Inflammatory macrophage treated with lipopolysaccharide for 1 hour (primary cell): ENCODE data around the gene SLC32A1.

Source experiments
- DNase-seq, 2 donors: peaks; one replicate each; pipeline ENCODE4 v3.0.0-alpha.2; 2020 to 2022

Gene SLC32A1

DNA sequence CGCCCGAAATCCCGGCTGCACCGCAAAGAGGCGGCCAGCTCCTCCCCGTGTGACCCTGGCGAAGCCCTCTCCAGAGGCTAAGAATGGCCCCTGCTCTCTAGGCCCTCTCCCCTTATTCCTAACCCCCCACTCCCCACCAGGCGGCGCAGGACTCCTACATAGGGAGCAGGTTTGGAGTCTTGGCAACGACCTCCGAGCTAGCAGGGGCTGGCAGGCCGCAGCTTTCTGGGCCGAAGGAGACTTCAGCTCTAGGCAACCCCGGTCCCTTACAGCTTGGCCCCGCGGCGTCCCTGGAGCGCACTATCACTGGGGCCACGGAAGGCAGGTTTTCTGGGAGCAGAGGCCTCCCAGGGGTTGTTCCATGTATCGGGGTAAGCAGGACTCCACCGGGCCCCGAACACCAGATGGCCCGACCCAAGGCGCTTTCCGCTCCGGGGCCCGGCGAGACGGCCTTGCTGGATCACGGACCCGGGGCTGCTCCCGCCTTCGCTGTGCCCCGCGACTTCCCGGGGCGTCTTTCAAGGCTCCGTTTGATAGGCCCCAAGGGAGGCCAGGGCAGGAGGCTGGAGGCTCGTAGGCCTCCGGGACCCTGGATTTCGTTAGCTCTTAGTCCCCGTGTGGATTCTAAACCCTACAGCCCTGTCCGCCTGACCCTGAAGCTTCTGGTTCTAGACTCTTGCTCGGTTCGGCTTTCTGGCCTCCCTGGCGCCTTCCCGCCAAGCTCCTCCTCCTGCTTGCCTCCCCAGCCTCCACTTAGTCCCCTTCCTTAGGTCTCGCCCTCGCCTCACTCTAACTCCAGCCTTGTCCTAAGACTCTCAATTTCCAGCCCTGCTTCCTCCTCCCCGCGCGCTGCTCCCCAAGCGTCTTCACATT, 1.9 kb downstream of the SLC32A1 start:
- peak in 1 of 2 donors; percentile 12 for DNase-seq

DNA sequence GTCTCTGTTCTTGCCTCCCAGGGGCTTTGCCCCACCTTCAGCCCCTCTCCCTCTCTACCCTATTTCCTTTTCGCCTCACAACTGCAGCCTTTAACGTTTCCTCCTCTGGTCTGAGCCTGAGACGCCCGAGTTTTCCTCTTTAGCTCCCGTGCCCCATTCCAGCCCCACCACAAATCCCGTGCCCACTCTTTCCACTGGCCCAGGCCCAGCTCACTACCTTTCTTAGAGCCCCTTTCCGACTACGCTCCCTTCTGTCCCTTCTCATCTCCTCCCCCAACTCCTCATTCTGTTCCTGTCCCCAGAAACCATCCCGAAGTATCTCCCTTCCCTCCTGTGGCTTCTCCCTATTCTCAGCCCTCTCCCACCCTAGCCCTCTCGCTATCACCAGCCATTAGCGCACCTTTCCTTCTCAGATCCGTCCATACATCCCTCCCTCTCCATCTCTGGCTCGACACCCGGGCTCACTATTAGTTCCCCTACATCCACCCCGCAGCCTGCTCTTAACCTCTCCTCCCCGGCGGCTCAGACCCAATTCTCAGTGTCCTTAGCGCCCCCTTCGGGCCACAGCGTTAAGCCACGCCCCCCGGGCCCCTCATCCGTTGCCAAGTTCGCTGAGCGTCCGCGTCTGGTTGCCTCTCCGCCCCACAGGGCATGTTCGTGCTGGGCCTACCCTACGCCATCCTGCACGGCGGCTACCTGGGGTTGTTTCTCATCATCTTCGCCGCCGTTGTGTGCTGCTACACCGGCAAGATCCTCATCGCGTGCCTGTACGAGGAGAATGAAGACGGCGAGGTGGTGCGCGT, 2.7 kb downstream of the SLC32A1 start:
- peak in 1 of 2 donors; percentile 46 for DNase-seq

DNA sequence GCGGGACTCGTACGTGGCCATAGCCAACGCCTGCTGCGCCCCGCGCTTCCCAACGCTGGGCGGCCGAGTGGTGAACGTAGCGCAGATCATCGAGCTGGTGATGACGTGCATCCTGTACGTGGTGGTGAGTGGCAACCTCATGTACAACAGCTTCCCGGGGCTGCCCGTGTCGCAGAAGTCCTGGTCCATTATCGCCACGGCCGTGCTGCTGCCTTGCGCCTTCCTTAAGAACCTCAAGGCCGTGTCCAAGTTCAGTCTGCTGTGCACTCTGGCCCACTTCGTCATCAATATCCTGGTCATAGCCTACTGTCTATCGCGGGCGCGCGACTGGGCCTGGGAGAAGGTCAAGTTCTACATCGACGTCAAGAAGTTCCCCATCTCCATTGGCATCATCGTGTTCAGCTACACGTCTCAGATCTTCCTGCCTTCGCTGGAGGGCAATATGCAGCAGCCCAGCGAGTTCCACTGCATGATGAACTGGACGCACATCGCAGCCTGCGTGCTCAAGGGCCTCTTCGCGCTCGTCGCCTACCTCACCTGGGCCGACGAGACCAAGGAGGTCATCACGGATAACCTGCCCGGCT, 3.4 kb downstream of the SLC32A1 start:
- no peak for DNase-seq

DNA sequence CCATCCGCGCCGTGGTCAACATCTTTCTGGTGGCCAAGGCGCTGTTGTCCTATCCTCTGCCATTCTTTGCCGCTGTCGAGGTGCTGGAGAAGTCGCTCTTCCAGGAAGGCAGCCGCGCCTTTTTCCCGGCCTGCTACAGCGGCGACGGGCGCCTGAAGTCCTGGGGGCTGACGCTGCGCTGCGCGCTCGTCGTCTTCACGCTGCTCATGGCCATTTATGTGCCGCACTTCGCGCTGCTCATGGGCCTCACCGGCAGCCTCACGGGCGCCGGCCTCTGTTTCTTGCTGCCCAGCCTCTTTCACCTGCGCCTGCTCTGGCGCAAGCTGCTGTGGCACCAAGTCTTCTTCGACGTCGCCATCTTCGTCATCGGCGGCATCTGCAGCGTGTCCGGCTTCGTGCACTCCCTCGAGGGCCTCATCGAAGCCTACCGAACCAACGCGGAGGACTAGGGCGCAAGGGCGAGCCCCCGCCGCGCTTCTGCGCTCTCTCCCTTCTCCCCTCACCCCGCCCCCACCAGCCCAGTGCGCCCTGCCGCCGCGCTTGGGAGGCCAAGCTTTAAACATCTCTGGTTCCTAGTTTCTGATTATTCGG, 4.0 kb downstream of the SLC32A1 start:
- no peak for DNase-seq

DNA sequence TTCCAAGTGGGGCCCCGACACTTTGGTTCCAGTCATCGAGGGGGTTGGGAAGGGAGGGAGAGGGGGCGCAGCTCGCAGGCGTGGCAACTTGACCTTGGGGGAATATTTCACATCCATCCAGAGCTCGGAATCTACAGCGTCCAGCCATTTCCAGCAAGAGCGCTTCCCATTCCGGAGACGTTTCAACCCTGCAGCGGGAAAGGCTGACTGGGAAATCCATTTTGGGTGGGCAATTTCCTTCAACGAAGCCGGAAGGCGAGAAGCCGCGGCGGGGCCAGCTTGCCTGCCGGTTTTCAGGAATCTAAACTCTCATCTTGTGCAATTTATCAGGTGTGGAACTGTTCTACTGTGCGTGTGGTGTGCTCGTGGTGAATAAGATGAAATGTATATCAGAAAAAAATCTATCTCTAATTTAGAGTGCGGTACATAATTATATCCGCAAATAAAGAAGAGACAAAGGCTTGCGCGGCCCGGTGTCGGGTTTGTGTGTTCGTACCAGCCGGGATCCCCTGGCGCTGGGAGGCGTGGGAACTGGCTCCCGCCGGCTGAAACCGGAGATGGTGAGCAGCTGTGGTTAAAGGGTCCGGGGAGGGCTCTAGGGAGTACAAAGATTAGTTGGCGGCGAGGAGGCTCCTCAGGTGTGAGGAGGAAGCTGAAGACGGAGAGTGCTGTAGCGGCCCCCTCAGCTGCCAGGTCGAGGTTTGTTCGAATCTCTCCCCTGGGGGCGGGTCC, 4.8 kb downstream of the SLC32A1 start:
- no peak for DNase-seq

DNA sequence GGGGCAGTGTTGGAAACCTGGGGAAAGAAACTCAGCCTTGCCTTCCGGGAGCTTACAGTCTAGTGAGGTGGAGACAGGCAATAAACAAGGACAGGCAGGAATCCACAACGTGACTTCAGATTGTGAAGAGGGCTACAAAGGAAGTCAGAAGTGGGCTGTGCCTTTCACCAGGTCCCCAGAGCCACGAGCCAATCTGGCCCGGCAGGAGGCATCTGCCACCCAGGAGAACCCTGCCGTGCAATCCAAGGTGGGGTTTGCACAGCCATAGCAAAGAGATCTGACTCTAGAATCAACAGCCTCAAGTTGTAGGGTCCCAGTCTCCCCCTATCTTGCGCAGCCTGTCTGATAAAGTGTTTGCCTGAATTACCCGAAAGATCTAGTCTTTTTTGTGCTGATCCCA, 5.5 kb downstream of the SLC32A1 start:
- DNase-seq = no peak

DNA sequence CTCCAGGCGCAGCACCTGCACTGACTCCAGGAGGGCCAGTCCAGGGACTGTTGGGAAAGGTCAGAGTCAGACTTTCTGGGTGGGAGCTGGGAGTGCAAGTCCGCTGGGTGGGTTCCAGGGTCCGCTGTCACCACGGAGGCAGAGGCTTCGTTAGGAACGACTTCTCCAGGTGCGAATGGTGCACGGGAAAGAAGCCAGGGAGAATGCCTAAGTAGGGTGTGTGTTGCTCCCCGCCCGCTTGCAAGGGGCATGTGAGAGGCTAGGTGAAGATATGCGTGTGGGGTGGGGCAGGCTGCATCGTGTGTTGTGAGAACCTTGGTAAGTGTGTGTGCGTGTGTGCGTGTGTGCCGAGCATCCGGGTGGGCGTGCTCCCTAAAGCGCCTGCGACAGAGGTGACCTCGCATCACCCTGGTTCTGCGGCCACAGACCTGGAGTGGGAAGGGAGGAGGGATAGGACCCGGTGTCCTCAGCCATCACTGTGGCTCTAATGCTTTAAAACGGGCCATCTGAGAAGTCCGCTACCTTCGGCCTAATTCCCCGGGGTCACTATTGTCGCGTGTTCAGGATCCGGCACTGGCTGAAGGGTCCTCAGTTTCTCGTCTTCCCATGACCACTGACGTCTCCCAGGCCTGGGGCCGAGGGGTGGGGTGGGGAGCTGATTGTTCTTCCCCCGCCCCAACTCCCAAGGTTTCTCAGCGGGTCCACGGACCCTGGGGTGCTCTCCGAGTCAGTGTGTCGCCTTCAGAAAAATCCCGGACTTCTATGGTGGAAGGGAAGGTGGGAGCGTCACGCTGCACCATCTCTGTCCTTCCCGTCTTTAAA, 6.1 kb downstream of the SLC32A1 start:
- no peak for DNase-seq

DNA sequence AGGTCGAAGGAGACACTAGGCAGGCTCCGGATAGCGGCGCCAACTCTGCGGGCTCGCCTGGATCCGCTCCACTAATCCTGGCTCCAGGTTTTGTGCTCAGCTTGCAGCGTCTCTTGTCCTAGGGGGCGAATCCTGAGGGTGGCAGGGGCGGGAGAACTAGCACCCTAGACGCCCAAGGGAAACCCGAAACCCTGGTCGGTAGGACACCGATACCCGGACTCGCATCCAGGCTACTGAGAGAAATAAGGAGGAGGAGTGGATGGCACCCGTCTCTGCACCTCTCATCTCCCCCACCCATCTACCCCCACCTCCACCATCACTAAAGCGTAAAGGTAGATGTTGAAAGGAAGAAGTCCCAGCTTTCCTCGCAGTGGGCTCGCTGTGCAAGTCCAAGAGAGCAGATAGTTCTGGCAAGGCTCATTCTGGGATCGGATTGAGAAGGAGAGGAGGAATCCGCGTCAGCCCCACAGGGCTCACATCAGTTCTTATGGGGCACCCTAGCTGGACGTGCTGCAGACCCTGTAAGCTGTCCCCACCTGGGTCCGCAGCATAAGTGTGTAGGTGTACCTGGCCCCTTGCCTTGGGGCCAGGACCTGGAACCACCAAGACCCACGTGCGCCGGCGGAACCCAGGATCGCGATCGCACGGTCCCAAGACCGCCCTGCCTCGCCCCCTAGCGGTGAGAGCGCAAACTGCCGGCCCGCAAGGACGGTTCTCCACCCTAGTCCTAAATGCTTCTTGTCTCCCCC, 6.9 kb downstream of the SLC32A1 start:
- peak in 1 of 2 donors; percentile 77 for DNase-seq

DNA sequence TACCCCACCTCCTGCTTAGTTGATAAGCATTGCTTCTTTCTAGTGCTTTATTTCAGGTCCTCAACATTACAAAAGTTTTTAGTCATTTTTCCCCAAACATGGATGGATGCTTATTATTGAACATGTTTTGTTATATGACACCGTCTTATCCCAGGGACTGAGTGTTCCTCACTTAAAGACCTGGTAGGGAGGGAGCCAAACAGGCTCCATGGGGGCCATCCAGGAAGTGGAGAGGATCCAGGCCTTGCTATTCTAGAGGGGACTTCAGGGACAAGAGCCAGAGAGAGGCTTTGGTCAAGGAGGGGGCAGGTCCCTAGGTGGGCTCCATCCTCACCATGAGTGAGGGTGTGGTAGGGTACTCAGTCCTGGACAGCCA, 7.4 kb downstream of the SLC32A1 start:
- DNase-seq = no peak

DNA sequence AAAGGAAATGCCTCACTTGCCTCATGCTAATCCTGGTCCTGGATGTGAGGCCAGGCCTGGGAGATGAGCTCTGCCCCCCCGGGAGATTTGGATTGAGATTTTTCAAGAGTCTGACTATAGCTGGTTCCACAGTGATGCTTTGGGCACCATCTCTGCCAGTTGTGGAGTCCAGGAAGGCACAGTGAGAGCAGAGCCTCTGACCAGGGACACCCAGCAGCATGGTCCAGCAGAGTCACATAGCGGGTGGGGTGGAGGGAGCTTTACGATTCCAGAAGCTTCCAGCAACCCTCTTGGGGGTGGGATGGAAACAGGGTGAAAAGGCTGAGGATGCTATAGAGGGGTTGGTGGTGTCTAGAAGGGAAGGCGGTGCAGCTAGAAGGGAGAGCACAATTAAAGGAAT, 8.7 kb downstream of the SLC32A1 start:
- DNase-seq = no peak

DNA sequence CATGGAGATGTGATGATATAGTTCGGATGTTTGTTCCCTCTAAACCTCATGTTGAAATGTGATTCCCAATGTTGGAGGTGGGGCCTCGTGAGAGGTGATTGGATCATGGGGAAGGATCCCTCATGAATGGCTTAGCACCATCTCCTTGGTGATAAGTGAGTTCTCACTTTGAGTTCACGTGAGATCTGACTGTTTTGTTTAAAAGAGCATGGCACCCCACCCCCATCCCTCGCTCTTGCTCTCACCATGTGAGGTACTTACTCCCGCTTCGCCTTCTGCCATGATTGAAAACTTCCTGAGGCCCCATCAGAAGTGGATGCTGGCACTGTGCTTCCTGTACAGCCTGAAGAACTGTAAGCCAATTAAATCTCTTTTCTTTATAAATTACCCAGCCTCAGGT, 10.9 kb downstream of the SLC32A1 start:
- DNase-seq = no peak

DNA sequence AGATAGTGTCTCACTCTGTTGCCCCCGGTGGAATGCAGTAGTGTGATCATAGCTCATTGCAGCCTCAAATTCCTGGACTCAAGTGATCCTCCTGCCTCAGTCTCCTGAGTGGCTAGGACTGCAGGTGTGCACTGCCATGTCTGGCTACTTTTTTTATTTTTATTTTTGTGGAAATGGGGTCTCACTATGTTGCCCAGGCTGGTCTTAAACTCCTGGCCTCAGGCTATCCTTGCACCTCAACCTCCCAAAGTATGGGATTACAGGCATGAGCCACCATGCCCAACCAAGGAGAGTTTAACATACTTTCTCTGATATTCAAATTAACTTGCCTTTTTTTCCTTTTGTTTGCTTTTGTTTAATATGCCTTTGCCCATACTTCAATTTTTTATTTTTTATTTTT, 13.6 kb downstream of the SLC32A1 start:
- DNase-seq = no peak

DNA sequence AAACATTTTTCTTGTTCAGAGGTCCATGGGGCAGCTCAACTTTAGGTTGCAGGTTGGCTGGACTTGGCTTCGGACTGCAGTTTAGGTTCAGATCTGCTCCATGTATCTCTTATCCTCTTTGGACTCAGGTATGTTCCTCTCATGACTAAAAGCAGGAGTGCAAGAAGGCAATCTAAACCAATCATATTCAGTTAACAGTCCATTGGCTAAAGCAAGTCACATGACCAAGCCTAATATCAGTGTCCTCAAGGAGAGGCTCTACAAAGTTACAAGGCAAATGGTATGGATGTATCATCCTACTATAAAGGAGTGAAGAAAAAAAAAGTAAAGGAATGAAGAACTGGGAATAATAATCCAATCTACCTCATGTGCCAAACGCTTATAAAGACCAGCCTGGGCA, 21.5 kb downstream of the SLC32A1 start:
- DNase-seq = no peak

DNA sequence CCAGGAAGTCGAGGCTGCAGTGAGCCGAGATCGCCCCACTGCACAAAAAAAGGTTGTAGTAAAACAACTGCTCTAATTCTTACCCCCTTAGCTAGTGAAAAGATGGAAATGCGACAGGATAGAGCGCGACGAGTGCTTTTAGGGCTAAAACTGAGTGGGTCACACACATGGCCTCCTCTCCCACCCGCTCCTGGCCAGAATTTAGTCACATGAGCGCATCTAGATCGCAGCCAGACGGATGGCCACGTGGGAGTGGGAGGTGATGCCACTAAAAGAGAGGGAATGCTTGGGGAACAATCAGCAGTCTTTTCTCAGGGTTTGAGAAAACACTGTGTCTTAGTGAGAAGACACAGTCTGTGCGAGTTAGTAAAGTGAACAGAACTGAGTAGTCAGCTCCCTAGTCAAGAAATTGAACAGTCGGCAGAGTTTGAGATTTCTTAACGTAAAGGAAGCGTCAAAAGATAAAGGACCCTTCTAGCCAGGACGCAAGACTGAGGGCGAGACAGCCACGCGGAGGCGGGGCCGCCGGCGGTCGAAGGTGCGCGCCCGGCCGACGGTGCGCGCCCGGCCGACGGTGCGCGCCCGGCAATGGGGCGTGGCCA, 23.3 kb downstream of the SLC32A1 start:
- no peak for DNase-seq

DNA sequence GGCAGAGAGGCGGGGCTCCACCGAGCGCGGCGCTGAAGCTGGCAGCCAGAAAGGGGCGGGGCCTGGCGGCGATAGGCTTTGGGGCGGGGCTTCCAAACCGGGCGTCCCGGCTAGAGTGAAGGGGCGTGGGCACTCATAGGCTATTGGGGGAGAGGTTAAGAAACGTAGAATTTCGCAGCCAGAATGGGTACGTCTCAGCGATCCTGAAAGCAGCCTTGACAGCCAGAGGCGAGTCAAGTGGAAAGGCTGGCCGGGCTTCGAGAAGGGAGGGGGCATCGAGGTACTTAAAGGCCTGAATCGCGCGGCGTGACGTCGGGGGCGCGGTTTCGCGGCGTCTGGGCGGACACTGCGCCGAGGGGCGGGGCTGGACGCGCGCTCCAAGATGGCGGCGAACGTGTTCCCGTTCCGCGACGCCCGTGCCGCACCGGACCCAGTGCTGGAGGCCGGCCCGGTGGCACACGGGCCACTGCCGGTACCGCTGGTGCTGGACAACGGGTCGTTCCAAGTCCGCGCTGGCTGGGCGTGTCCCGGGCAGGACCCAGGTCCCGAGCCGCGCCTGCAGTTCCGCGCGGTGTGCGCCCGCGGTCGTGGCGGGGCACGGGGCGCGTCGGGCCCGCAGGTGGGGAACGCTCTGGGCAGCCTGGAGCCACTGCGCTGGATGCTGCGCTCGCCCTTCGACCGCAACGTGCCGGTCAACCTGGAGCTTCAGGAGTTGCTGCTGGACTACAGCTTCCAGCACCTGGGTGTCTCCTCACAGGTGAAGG, 24.0 kb downstream of the SLC32A1 start, which contains the start of gene ACTR5:
ACTR5 (plus strand) TSS at position 364 of the 764 bp plus-strand sequence; CDS start at position 383, 19 bp downstream.
- DNase-seq = peak; percentile 82 to 95

DNA sequence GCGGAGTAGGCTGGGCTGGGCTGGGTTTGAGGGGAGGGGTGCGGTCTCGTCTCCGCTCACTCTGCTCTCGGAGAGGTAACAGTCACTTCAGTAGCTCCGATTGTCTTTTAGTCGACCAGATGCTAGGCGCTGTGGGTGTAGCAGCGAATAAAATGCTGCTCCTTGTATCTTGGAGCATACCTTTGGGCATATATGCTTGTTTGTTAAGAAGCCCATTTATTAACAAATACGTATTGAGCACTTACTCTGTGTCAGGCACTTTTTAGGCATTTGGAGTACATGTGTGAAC, 24.5 kb downstream of the SLC32A1 start:
- DNase-seq = no peak

DNA sequence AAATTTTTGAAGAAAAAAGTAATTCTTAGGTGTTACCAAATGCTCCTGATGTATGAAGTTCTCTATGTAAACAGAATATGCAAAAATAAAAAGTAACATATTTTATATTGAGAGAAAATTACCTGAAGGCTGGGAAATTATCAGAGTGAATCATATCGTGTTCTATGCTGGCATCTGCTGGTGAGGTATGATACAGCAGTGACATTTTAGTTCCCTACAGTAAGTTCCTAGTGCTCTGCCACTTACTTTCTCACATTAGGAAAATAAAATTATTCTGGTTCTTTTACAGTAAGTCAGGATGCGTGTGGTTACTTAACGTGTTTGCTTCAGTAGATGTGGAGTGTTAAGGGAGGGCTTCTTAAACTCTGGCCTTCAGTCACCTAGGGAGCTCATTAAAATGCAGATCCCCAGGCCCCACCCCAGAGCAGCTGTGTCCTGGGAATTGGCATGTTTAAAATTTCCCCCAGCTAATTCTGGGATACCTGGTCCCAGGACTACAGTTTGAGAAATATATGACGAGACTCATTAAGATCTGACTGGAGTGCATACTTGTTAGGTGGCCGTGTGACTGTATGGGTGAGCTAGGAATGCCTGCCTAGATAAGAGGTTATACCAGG, 27.2 kb downstream of the SLC32A1 start:
- peak in 1 of 2 donors; percentile 49 for DNase-seq

DNA sequence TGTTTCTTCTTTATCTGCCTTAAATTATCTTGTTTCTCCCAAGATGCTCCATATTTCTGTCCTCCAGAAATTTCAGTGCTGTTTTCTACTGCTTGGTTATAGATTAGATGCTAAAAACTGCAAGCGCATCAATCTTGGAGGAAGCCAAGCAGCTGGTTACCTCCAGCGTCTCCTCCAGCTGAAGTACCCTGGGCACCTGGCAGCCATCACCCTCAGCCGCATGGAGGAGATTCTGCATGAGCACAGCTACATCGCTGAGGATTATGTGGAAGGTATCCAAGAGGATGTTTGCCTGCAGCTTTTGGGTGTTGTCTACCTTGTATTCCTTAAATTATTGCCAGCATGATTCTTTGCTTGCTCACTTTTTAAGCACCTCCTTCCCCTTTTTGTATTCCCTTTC, 27.7 kb downstream of the SLC32A1 start:
- no peak for DNase-seq

DNA sequence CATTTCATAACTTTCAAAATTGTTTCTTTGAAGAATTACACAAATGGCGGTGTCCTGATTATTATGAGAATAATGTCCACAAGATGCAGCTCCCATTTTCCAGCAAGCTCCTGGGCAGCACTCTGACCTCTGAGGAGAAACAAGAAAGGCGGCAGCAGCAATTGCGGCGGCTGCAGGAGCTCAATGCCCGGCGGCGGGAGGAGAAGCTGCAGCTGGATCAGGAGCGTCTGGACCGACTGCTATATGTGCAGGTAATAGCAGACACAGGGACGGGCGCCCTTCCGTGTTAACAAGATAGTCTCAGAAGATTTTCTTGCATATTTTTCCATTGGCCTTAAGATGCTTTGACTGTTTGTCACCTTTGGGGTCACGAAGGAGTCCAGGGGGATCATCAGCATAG, 30.6 kb downstream of the SLC32A1 start:
- no peak for DNase-seq
